M059J (cell line): ENCODE data around the gene ANO2. TPM values are rescaled to one million over a fixed set of nuclear protein-coding genes. Genes with fewer than 3 reads are reported as not detected.
"Not testable (repeated sequence)": the region's sequence is repeated elsewhere in the genome, so short reads cannot be mapped to it uniquely, and the experiment has no call there.

Experiments
- DNase-seq: peaks from one replicate; pipeline ENCODE4 v3.0.0-alpha.2; 2012; ENCODE audit warnings: low read depth
- total RNA-seq: library from RNA; depleted of rRNA; stranded (reverse); fragments of >200 nt; shearing (Covaris generic); gene quantifications from 2 replicates; pipeline ENCODE4 v1.2.3, GENCODE V29; 2014

Gene ANO2
- total RNA-seq, 1 experiment from 2014 or later = 0.86 TPM

DNA sequence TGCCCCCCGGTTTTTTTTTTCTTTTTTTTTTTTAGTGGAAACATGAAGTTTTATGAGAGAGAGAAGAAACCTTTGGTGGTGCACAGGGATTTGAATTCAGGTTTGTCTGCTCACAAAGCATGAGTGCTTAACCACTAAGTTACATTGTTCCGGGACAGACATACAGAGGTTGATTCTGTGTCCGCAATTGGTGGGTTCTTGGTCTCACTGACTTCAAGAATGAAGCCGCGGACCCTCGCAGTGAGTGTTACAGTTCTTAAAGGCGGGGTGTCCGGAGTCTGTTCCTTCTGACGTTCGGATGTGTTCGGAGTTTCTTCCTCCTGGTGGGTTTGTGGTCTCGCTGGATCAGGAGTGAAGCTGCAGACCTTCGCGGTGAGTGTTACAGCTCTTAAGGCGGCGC is 57.2 kb downstream of the ANO2 start:
- DNase-seq = not testable (repeated sequence)

DNA sequence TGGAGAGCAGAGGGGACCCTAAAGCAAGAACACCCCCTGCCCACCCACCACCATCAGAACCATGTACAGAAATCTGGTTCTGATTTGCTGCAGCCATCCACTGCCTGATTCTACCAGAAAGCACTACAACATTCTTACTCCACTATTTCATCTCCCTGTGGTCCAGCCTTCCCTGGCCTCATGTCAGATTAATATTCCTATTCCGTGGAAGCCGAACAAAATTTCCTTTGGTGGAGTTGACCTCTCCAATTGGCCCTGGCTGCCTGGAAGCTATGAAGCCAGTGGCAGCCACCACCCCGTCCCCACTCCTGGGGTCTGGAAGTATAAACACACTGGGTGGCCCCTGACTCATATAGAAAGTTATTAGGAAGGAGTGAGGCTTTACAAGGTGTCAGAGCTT is 60.2 kb downstream of the ANO2 start:
- no peak for DNase-seq

DNA sequence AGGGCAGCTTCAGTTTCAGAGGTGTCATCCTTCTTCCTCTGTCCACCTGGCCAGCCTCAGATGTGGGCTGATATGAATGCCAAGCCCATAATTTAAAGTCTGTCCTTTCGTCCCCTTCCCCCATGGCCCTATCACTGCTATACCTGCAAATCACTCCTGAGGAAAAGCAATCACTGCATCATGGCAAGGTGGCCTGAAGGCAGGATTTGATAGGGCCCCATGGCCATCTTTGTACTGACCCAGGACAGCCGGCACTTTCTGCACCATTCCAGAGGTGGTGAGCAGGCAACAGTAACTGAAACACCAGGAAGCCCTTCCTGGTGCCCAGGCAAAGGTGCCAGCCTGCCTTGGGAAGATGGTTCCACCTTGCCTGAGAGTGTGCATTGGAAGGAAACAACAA is 60.8 kb downstream of the ANO2 start:
- DNase-seq = no peak

DNA sequence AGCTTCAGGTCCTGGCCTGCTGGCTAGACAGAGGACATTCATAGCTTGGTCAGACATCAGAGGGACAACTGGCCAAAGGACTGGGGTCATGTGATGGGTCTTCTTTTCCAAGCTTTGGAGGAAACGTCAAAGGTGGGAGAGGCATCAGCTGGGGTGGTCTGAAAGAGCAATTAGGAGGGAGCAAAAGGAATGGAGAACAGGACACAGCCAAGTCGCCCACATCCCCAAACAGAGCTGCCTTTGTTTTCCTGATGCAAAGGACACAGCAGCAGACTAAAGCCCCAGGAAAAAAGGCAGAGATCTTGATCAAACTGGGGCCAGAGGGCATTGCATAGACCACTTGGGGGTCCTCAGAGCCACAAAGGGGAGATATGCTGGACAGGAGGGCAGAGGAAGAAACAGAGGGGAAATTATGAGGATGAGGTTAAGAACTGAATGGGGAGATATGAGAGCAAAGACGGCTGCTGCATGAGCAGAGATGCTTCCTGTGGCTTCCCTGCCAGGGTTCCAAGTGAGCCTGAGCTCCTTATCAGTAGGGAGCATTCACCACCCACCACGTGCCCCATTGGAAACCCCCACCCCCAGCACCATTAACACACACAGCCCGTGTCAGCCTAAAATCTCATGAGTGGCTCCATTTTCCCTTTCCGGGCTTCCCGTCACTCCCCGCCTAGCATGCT is 62.4 kb downstream of the ANO2 start:
- no peak for DNase-seq

DNA sequence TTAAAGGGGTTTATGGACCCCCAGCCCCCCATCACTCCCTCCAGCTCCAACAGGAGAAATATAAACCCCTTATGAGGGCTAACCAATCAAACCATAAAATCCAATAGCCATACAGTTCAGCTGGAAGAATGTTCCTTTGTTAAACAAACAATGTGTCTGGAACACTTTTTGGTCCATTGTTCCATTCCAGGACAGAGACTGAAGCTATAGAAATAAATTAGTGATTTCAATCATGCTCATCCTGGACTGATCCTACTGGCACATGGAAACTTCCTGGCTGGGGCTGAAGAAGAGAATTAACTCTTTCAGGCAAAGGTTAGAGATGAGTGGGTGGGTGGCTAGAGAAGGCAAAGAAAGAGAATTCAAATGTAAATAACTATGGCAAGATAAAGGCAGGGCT is 63.4 kb downstream of the ANO2 start:
- DNase-seq = no peak

DNA sequence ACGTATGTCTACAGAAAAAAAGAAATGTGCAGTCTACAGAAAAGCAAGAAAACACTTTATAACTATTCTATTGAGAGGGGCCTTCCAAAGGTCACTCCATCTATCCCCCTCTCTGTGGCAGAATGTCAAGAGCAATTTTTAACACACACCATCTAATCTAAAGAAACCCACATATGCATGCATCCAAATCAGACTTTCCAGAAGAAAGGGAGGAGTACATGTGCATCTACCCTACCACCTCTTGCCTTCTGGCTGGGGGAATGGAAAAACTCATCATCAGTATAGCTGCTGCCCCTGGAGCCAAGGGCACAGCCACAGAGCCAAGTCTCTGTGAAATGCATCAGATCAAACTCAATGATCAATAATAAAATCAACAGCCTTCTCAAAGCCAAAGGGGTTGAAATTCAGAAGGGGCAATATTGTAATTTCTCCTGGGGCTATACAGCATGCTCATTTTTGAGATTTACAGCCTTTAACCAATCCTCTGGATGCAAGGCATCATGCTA is 63.9 kb downstream of the ANO2 start:
- no peak for DNase-seq

DNA sequence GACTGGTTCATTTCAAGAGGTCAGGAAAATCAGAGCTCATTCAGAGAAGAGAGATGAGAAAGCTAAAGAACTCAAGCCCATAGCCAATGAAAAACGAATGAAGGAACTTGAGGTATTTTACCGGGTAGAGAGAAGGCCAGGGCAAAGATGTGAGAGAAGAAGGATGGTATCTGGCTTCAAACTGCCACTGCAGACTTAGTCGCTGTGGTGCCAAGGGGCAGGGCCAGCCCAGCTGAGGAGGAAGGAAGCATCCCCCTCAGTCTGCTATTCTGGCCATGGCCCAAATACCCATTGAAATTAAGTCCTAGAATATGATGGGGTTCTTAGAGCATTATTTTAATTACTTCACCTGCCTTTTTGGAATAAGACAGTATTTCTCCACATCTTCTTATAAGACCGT is 69.2 kb downstream of the ANO2 start:
- no peak for DNase-seq

DNA sequence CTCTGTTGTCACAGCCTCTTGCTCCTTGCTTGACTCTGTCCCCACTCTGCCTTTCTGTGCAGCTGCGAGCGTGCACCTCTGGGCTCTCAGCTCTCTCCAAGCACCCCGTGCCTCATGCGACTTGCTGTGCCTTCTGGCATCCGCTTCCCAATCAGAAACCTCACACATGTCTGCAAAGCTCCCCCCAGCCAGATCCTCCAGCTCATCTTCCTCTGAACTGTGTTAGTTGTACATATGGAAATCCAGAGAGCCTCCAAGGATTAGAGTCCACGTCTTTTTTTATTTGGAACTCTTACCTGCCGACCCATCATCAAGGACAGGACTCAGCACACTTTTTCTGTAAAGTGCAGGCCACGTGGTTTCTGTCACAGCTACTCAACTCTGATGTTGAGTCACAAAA is 70.5 kb downstream of the ANO2 start:
- no peak for DNase-seq

DNA sequence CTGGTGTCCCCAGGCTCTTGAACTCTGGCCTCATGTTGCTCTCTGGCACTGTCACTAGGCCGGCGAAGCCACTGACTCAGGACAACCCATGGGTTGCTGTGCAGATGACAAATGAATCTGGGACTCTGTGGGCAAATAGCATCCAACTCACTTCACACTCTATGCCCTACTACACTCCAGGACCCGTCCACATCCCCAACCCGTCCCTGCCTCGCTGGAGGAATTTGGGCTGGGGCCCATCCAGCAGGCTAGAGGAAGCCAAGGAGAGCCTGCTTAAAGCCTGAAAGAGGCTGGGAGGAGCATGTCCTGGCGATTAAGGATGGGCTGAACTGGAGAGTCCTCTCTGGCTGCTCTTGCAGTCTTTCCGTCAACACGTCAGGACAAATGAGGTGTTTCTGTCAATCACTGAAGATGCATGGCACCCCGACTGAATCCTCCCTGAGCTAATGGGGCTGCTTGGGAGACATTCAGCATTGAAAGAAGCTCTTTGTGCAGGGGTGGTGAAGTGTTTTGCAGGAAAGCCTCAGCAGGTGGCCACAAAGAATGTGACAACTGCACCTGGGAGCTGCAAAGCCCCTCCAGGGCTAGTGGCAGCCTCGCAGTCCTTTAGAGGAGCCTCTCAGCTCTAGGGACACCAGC is 71.7 kb downstream of the ANO2 start:
- DNase-seq = no peak

DNA sequence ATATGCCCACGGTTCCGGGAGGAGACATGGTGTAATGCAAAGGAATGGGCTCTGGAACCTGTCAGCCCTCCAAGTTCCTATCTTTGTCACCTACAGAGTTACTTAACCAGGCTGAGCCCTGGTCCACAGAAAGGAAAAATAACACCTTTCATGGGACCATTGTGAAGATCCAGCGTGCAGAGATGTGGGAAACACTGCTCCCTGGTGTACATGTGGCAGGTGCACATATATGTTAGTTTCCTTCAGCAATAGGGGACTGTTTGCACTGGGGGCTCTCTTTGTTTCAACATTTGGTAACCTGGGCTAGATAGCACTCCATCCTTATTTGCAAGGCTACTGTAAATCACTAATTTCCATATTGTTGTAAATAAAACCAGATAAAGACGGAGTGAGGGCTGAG is 72.3 kb downstream of the ANO2 start:
- DNase-seq = peak; percentile 30

DNA sequence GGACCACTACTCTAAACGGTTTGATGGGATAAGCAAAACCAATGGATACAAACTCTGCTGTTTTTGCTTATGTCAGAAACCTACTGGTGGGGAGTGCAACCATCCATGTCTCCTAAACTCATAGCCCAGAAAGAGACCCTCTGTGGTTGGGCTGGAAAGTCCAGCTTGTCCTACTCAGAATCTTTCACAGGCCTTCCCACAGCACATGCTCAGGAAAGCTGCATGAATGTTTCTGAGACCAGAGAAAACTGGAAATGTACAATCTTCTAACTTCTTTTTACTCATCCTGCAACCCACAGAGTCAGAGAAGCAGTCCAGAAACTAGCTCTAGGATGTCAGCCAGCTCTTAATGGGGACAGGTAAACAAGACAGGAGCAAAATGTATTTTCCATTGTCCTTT is 73.3 kb downstream of the ANO2 start:
- no peak for DNase-seq

DNA sequence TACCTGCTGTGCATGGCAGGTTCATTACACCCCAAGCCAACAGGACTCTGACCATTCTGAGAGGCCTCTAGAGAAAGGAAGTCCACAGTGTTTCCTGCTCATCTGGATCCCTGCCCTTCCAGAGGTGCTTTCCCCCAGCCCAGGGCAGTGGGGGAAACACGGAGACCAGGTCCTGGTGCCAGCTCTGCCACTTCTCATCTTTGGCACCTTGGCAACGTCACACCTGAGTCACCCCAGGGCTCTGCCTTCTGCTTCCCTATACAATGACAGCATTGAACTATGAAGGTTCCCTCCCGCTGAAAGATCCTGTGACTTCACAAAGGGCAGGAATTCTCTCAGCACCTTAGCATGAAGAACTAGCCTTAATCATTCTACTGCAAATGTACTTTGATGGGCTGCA is 74.9 kb downstream of the ANO2 start:
- DNase-seq = no peak

DNA sequence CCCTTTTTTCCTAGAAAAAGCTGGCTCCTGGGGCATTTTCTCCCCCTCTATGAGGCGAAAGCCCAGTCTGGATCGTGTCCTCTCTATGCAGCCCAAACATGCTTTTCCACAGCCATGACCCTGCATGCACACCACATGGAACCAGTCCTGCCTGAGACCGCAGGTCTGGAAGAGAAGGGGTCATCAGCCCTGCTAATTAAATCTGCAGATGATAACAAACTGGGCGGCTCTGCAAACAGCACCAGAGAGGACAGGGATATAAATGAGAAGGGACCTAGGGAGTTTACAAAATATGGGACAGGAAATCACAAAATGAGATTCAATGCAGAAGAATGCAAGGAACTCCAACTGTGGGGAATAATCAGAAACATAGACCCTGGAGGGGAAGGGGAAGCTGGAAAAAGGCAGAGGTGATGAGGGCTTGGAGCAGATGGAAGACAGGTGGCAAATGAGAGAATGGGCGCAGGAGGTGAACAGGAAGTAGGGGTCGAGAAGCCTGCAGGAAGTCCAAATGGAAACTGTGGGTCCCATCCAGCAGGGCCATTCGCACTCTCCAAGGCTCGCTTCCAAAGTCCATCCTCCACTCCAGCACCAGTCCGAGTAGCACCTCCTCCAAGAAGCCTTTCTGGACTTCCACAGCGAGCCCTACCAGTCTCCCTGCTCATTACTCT is 76.3 kb downstream of the ANO2 start:
- no peak for DNase-seq

DNA sequence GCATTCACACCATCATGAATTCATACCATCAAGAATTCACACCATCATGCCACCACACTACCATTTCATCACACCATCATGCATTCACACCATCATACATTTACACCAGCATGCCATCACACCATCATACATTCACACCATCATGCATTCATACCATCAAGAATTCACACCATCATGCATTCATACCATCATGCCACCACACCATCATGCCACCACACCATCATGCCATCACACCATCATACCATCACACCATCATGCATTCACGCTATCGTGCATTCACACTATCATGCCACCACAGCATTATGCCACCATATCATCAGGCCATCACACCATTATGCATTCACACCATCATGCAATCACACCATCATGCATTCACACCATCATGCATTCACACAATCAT is 79.7 kb downstream of the ANO2 start:
- DNase-seq = no peak

DNA sequence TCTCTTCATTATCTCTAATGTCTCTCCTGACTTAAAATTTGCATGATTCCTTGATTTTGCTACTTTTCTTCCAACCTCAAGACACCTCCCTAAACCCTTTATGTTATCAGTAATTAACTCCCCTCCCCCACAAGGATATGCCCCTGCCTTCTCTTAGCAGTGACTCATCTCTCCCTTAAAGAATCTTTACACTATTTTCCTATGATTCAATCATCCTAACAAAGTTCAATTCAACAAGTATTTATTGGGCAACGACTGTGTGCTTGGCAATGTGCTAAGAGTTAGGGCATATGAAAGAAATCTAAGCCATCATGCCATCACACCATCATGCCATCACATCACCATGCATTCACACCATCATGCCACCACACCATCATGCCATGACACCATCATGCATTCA is 80.1 kb downstream of the ANO2 start:
- DNase-seq = no peak

DNA sequence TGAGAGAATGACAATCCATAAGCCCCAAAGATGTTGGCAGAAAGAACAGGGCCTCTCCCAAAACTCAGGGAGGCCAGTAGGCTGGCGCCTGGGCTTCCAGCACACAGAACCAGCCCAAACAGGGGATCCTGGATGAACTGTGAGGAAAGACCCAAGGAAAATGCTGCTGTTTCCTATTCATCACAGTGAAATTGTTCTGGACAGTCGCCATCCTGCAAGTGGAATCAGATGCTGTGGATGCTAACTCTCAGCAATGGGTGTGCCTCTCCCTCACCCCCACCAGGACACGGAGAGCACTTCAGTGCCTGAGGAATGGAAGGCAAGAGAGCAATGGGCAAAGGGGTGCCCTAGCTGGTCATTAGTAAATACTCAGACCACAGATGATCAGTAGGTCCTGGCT is 80.8 kb downstream of the ANO2 start:
- no peak for DNase-seq

DNA sequence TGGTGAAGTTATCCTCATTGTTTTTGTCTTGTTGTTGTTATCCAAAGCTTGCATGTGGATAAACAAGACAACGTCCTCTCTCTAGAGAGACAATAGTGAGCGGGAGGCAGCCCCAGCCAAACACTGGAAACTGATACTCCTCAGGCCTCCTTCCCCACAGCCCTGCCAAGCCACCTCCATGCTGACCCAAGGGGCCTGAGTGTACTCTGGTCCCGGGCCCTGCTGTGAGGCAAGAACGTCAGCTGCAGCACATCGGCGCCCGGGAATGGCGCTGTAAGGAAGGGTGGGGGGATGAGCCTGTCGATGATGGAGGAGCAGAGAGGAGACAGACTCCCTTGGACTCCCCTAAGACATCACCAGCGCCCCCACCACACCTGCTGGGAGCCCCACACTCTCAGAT is 83.6 kb downstream of the ANO2 start:
- no peak for DNase-seq

DNA sequence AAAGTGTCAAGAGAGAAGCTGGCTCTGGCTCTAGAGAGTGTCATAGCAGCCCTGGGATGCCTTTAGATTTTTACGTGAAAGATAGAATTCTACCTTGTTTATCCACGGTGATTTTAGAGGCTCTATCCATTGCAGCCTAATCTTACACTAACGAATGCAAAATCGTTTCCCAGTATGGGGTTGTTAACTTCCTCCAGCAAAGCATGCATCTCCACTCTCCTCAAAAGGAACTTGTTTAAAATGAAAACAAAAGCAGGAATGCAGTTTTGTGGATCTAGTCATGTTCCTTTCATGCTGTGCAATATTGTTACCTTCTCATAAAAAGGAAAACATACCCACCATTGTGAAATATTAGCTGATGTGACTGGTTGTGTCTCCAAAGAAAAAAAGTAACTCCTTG is 88.4 kb downstream of the ANO2 start:
- DNase-seq = no peak

DNA sequence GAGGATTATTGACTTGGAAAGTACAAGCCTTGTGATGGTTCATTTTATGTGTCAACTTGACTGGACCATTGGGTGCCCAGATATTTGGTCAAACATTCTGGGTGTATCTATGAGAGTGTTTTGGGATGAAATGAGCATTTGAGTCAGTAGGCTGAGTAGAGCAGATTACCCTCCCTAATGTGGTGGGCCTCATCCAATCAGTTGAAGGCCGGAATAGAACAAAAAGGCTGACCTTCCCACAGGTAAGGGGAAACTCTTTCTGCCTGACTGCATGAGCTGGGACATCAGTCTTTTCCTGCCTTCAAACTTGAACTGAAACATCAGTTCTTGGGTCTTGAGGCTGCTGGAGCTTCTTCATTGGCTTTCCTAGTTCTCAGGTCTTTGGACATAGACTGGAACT is 98.1 kb downstream of the ANO2 start:
- DNase-seq = no peak

DNA sequence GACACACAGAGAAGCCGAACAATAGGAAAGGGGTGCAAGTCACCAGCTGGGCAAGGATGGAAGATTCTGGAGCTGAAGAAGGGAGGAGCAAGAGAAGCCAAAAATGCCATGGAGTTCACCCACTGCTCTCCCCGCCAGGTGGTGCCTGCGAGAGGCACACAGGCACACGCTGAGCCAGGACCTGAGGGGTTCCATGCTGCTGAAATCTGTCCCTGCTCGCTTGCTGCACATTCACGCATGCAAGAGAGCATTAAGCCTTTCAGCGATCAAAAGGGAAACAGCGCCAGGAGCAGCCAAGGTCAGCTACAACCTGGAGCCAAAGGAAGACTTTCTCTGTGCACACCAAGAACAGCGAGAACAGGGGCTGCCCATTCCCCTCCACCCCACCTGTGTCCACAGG is 104.1 kb downstream of the ANO2 start:
- no peak for DNase-seq

DNA sequence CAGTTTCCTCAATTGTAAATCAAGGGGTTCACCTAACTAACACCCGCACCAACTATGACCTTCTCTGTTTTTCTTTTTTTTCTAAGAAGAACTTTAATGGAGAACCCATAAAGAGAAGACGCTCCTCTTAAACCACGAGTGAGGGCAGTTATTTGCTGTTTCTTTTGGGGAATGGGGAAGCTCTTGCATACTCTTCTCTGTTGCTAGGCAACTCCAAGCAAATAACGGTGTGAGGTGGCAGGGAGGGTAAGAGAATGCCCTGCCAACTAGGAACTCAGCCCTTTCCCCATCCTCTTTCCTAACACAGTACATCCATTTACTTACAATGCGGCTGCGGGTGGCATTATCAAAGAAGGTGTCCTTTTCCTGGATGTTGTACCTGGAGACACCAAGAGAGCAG is 114.9 kb downstream of the ANO2 start:
- peak; percentile 25 for DNase-seq

DNA sequence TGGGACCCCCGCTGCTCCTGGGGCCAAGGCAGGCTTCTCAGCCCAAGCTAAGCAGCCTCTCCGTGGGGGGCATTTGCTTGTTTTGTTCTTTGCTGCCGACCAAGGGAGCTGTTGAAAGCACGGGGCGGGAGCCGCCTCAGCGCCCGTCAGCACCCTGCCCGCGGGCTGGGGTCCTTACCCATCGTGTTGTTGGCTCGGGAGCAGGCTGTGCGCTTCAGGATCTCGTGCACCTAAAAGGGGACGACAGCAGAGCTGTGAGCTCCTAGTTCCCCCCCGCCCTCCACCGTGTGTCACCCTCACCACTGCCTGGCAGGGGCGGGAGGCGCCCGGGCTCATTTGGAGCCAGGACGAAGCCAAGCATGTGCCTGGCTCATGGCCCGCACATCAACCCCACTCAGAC is 117.5 kb downstream of the ANO2 start:
- no peak for DNase-seq

DNA sequence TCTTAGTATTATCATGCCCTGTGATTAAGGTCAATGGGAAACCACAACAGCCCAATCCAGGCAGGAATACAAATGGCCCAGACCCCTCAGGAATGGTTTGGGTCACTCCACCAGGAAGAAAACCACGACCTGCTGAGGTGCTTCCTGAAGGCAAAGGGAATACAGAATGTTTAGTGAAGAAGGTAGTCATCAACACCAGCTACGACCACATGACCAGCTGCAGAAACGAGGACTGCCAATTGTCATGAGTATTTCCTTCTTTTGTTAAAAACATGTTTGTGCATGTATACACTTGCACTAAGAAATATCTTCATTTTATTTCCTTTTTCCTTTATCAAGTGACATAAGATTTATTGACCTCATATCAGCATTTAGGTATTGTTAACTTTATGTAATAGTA is 119.3 kb downstream of the ANO2 start:
- not testable (repeated sequence) for DNase-seq
